ENCODE measurements around the gene RAPGEF3.

Gene RAPGEF3

GRCh38 chr12:47789712-47790489, 31.2 kb upstream of the RAPGEF3 start:
- no peak for DNase-seq

DNA sequence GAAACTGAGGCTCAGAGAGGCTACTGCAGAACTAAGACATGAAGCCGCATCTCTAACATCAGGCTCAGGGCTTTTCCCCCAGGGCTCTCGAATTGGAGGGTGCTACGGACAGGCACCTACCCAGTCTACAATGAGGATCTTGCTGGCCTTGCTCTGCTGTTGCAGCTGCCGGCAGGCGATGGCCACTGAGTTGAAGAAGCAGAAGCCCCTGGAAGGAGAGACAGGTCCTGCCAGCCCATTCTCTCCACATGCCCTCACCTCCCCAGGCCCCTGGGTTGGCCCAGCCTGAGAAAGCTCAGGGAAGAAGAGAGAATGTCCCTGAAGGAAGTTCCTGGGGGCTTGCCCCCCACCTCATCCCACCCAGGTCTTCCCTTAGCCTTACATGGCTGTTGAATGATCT, 30.5 kb upstream of the RAPGEF3 start:
- DNase-seq = no peak

DNA sequence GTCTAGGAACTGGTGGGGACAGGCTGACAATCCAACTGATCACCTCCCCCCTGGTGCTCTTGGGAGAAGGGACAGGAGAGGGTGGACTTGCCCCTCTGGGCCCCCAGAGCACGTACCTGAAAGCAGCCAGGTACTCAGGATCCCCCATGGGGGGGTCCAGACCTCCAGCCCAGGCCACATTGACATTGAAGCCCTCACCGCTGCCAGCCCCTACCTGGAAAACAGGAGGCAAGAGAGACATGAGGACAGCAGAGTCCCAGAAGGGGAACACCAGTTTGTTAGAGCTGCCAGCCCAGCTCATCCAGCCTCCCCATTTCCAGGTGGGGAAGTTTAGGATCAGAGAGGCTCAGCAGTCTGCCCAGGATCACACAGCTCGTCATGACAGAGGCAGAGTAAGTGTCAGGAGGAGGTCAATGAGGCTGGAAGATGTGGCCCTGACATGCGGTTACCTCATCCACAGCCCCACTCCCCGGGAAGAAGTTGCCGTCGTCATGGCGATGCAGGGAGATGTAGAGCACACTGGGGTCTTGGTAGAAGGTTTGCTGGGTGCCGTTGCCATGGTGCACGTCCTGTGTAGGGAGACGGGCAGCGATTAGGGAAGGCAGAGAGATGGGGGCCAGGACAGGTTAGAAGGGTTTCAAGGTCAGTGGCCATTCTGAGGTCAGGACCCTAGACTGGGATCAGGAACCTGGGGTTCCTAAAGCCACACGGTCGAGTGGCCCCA, 29.1 kb upstream of the RAPGEF3 start:
- no peak for DNase-seq

- no peak for DNase-seq
These were observed 28.1 kb upstream of the RAPGEF3 start for GRCh38 chr12:47786662-47787280.

- no peak for DNase-seq
These were observed 27.4 kb upstream of the RAPGEF3 start for GRCh38 chr12:47785887-47786661.

DNA sequence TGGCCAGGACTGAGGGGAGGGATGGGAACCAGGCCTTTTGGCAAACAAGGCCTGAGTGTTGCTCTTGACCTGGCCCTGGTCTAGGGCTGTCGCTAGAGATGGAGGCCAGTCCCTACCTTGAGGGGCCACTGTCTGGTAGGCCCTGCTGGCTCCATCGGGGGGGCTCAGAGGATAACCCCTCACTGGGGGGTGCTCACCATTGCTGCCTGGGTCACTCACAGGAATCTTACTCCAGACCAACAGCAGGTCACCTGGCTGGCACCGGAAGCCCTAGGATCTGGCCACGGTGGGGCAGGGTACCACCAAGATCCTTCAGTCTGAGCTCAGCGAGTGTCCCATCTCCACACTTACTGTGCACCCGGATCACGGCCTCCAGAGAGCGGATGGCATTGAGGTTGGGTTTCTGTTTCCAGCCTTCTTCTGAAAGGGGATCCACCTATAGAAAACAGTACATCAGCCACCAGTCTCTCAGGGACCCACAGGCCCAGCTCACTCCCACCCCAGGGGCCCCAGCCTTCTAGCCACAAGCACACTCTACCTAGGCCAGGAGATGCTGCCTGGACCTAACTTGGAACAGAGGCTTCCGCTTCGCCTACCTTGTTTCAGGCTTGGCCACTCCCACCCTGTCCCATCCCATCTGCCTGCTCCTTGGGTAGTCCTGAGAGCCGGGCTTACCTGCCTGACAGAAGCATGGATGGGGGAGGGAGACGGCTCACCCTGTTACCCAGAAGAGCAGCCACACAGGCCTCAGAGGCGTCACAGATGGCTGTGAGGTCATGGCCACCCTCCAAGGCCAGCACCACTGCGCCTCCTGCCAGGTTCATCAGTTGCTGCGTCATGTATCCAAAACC, 26.6 kb upstream of the RAPGEF3 start:
- DNase-seq = no peak

DNA sequence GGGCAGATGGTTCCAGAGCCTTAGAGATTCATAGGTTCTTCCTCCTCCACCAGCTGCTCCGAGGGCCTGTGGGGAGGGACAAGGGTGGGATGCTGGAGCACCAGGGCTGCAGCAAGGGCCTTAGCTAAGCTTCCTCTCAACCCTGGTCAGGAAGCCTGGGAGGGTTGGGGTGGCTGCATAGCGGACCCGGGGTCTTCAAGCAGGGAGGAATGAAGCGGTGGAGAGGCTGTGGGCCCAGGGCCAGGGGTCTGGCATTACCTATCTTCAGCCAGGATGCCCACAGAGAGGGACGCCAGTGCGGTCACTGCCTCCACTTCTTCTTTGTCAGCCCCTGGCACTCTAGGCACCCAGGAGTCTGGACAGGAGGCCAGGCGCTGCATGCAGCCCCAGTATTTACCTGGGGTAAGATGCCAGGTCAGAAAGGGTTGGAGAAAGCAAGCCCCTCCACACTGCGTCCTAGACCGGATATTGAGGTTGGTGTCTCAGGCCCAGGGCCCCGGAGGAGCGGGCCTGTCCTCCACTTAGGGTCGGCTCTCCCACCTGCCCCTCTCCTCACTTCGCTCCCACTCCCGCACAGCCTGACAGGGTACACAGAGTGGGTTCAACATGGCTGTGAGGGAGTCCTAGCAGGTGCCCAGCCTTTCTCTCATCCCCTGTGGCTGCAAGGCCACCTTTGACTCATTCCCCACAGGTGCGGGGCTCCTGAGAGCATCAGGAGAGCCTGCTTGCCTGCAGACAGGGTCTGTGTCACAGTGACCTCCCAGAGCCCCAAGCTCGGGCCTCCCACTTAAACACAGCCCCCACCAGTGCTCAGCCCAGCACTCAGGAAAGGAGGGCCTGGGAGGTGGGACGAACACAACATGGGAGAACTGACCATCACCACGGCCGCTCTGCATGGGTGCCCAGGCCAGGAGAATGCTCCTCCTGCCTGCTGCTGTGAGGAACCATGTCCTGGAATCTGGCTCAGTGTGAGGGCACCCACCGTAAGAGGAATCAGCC, 25.4 kb upstream of the RAPGEF3 start:
- DNase-seq = no peak

GRCh38 chr12:47783024-47783755, 24.5 kb upstream of the RAPGEF3 start:
- no peak for DNase-seq

DNA sequence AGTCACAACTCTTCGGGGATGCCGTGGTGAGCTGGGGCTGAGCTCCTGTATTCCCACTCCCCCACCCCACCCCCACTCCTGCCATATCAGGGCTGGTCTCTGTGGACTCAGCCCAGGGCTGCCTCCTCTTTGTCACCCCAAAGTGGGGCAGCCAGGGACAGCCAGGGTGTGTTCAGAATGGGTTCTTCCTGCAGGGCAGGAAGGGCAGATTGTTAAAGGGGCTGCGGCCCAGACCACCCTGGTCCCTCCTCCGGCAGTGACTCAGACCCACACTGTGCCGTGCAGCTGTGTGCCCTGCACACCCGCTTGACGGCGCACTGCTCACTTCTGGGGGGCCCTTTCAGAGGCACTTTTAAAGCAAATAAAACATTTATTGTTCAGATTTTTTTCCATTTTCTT, 23.7 kb upstream of the RAPGEF3 start:
- DNase-seq = no peak

GRCh38 chr12:47781479-47782371, 23.0 kb upstream of the RAPGEF3 start:
- peak; percentile 15 for DNase-seq

- no peak for DNase-seq
These were observed 21.3 kb upstream of the RAPGEF3 start for GRCh38 chr12:47779943-47780504.

DNA sequence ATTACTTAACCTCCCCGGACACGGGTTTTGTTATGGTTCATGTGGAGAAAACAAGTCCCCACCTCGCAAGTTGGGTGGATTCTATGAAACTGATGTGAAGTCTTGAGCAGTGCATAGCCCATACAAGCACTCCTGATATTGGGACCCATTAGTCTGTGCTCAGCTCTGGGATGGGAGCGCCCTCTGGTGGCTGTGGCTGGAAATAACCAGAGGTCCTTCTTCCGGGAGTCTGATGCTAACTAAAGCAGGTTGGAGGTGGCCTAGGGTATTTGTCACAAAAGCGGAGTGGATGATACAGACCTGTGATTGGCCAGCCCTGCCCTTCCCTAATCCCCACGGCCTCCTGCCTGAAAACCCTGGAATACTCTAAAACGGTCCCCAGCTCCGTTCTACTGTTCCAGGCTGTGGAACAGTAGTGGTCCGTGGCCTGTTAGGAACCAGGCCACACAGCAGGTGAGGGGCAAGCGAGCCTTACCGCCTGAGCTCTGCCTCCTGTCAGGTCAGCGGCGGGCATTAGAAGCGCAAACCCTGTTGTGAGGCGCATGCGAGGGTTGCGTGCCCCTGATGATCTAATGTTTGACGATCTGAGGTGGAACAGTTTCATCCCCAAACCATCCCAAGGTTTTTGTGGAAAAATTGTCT, 20.7 kb upstream of the RAPGEF3 start:
- DNase-seq = peak; percentile 31

- no peak for DNase-seq
These were observed 20.2 kb upstream of the RAPGEF3 start for GRCh38 chr12:47778881-47779280.

- DNase-seq = no peak
These were observed 19.3 kb upstream of the RAPGEF3 start for GRCh38 chr12:47777741-47778558.

GRCh38 chr12:47777151-47777550, 18.5 kb upstream of the RAPGEF3 start:
- no peak for DNase-seq

DNA sequence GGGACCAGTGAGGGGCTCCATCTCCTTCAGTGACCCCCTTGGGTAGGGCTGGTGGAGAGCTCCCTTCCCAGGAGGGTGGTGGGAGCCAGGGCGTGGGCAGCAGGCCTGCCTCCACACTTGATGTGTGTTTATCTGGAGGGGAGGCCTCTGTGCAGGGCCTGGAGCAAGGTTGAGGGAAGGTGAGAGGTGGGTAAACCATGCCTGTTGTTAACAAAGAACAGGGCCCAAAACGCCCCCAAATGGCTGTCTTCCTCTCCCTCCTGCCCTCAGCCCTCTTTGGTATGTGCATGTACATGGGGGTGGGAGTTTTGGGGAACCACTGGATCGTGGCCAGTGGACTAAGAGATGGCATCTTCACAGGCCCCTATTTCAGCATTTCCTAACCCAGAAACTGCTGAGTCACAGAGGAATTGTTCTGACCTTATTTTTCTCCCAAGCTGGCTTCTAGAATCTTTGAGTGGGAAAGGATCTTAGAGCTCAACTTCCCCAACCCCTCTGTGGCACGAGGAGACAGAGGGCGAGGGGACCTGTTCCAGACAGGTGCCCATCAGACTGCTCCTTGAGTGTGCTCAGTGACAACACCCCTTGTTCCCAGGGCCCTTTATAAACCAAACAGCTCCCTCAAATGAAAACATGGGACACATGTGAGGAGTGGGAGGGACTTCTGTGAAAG, 17.9 kb upstream of the RAPGEF3 start:
- DNase-seq = no peak

Data from NCI-H187 treated with DMSO at 0.1 percent for 48 hours (cell line).